ENCODE results near the gene GTF2H1. TPM values are rescaled to one million over a fixed set of nuclear protein-coding genes. Genes with fewer than 3 reads are reported as not detected.

The GTF2H1 gene
- total and polyA plus RNA-seq, 9 of the 15 experiments (the other 6 are each of a cell fraction or from before 2014, with no cell fraction given), result 56.9 to 126 (median 92.1) TPM

- TF ChIP-seq, protein P1, sequence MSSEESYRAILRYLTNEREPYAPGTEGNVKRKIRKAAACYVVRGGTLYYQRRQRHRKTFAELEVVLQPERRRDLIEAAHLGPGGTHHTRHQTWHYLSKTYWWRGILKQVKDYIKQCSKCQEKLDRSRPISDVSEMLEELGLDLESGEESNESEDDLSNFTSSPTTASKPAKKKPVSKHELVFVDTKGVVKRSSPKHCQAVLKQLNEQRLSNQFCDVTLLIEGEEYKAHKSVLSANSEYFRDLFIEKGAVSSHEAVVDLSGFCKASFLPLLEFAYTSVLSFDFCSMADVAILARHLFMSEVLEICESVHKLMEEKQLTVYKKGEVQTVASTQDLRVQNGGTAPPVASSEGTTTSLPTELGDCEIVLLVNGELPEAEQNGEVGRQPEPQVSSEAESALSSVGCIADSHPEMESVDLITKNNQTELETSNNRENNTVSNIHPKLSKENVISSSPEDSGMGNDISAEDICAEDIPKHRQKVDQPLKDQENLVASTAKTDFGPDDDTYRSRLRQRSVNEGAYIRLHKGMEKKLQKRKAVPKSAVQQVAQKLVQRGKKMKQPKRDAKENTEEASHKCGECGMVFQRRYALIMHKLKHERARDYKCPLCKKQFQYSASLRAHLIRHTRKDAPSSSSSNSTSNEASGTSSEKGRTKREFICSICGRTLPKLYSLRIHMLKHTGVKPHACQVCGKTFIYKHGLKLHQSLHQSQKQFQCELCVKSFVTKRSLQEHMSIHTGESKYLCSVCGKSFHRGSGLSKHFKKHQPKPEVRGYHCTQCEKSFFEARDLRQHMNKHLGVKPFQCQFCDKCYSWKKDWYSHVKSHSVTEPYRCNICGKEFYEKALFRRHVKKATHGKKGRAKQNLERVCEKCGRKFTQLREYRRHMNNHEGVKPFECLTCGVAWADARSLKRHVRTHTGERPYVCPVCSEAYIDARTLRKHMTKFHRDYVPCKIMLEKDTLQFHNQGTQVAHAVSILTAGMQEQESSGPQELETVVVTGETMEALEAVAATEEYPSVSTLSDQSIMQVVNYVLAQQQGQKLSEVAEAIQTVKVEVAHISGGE (CRISPR knock-in tag; IDR thresholded peaks at IDR 0.05), result peak in 1 of 3 experiments; percentile 86; a peak in 2 of 6 replicates
- TF ChIP-seq MTF1 (CRISPR knock-in tag; IDR thresholded peaks at IDR 0.05; ENCODE audit: borderline replicate concordance) (no peak), ZNF224 (CRISPR knock-in tag; IDR thresholded peaks at IDR 0.05) (no peak), AFF1 (IDR thresholded peaks at IDR 0.05; ENCODE audit: low read depth in 1 of 2, partially characterized antibody in 2 of 2) (peak in 1 of 2 experiments; percentile 34), PHF21A (IDR thresholded peaks at IDR 0.05; ENCODE audit: borderline replicate concordance, low read depth) (no peak), HNRNPL (IDR thresholded peaks at IDR 0.05; ENCODE audit: low read depth, low read length) (no peak), ZNF311 (CRISPR knock-in tag; IDR thresholded peaks at IDR 0.05) (no peak), SIN3A (IDR thresholded peaks at IDR 0.05; ENCODE audit: borderline replicate concordance in 2 of 2, control insufficient read depth in 1 of 2, low read depth in 2 of 2, low read length in 2 of 2) (peak in 1 of 2 experiments; percentile 25; a peak in 1 of 4 replicates), RCOR1 (IDR thresholded peaks at IDR 0.05; ENCODE audit: borderline replicate concordance in 1 of 2, low read depth in 2 of 2, low read length in 2 of 2) (peak in 1 of 2 experiments; percentile 4; a peak in 1 of 4 replicates), ATF1 (CRISPR knock-in tag; IDR thresholded peaks at IDR 0.05) (no peak), ATF1 (tag; IDR thresholded peaks at IDR 0.05) (no peak)
- TF ChIP-seq, protein P2, sequence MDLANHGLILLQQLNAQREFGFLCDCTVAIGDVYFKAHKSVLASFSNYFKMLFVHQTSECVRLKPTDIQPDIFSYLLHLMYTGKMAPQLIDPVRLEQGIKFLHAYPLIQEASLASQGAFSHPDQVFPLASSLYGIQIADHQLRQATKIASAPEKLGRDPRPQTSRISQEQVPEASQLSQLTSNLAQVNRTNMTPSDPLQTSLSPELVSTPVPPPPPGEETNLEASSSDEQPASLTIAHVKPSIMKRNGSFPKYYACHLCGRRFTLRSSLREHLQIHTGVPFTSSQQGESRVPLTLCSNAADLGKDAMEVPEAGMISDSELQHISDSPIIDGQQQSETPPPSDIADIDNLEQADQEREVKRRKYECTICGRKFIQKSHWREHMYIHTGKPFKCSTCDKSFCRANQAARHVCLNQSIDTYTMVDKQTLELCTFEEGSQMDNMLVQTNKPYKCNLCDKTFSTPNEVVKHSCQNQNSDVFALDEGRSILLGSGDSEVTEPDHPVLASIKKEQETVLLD (IDR thresholded peaks at IDR 0.05), result no peak
Measured at GRCh38 chr11:18324381-18324780, 2.0 kb downstream of the GTF2H1 start (continued).

Measured in K562 (cell line).